Sigmoid colon (tissue), 4 donors: Measurements from ENCODE around the gene IL32.

Experiments
- CTCF ChIP-seq, 4 experiments: fragments of 450-650 bp in 3 of 4; fragments of 200-600 bp in 1 of 4; IDR thresholded peaks; one replicate each; pipeline ENCODE4 v1.5.1; 2016 to 2019; ENCODE audit warnings: antibody characterized with exemption in 4 of 4, mild to moderate bottlenecking in 3 of 4, moderate library complexity in 2 of 4
- EP300 ChIP-seq, 4 donors: sonication (generic); formaldehyde crosslinking; IDR thresholded peaks; one replicate each; pipeline ENCODE4 v1.6.1; 2017; ENCODE audit warnings: antibody characterized with exemption in 4 of 4
- POLR2A ChIP-seq, 2 donors: fragments of 450-650 bp; IDR thresholded peaks; one replicate each; pipeline ENCODE4 v1.6.1; 2016; ENCODE audit warnings: antibody characterized with exemption in 2 of 2, mild to moderate bottlenecking in 2 of 2, moderate library complexity in 2 of 2
- POLR2AphosphoS5 ChIP-seq, 4 donors: sonication (generic); formaldehyde crosslinking; IDR thresholded peaks; one replicate each; pipeline ENCODE4 v1.6.1; 2017; ENCODE audit warnings: antibody characterized with exemption in 4 of 4

- TF ChIP-seq POLR2A (IDR thresholded peaks at IDR 0.05) (no peak), POLR2AphosphoS5 (IDR thresholded peaks at IDR 0.05) (no peak), CTCF (IDR thresholded peaks at IDR 0.05) (no peak), EP300 (IDR thresholded peaks at IDR 0.05) (no peak)
Measured at GRCh38 chr16:3028716-3029319, 36.6 kb upstream of the IL32 start.
